Measurements from ENCODE around the gene LAG3.

LAG3 gene

DNA sequence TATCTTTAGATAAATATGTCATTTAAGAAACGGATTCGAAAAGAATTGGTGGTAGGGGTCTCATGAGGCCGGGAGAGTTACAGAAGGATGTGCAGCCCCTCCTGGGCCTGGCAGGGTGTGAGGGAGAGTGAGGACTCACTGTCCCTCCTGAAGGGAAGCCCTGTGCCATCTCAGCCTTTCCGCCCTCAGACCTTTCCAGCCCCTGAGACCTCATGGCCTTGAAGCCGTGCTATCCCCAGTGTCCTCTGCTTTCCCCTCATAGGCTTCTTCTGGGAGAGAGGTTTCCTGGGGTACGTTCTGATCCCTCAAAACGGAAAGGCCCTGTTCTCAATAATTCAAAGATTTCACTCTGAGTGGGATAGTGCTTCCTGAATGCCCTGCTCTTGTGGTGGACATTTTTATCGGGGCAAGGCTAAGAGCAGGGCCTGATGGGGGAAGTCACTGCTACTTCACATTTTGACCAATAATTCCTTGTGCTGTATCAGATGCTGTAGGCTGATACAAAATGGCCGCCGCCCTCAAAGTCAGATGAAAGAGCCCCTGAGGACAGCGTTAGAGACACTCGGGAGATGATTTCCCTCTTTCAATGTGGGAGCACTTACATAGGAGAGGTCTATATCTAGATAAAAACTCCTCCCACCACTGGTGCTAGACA, 18.3 kb downstream of the LAG3 start:
- DNase-seq = peak; percentile 40

DNA sequence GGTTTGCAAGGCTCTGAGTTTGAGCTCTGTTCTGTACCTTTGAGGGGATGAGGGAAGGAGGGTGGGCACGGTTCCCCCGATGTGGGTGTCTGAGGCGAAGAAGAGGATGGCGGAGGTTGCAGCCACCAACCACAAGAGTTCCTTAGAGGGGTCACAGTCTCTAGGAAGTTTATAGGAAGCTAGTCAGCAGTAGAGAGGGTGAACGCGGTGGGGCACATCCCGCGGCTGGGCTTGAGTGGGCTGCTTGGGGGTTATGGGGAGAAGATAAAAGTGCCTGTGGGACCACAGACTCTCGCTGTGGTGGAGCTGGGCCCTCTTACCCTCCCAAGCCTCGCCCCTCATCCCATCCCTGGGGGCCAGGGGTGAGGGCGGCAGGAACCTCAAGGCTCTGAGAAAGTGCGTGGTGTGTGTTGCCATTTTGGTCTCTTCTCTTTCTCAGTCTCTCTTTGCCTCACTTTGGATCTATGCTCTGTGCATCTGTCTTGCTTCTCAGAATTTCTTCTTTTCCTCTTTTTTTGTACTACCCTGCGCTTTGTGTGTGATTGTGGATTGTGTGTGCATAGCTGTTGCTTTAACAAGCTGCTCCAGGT, 19.7 kb downstream of the LAG3 start:
- DNase-seq = no peak

DNA sequence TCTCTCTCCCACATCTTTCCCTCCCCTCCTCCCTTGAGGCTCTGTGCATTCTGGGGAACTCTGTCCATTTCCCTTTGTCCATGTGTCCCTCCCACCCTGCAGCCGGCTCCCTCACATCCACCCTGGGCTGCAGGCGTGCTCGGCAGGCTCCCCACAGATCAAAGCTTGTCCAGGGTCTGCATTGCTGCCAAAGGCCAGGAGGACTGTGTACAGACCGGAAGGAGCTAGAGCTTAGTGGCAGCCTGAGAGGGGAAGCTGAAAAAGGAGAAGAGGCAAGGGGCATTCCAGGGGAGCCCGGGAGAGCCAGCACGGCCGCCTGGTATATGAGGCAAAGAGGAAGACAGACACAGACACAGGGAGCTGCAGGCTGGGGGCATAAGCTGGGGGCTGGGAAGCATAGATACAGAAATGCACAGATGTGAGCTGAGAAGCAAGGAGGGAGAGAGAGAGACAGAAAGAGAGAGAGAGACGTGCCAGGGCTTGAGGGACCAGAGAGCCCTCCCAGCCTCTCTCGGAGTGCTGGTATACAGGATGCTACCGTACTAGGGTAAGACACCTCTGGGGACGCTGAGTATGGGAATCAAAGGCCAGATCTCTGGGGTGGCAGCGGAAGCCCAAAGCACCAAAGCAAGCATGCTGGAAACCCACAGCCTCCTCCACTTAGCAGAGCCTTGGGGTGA, 20.3 kb downstream of the LAG3 start:
- peak; percentile 28 for DNase-seq

DNA sequence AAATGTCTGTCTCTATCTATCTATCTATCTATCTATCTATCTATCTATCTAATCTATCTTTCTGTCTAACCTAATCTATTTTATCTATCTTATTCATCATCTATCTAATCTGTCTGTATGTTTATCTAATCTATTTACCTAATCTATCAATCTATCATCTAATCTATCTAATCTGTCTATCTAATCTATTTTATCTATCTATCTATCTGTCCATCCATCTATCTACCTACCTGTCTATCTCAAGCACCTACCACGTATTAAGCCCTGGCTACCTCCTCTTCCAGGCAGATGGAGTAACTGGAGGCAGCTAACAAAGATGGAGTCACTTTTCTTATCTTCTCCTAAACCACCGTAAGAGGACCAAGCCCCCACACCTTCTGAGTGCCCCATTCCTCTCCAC, 22.8 kb downstream of the LAG3 start:
- DNase-seq = no peak

DNA sequence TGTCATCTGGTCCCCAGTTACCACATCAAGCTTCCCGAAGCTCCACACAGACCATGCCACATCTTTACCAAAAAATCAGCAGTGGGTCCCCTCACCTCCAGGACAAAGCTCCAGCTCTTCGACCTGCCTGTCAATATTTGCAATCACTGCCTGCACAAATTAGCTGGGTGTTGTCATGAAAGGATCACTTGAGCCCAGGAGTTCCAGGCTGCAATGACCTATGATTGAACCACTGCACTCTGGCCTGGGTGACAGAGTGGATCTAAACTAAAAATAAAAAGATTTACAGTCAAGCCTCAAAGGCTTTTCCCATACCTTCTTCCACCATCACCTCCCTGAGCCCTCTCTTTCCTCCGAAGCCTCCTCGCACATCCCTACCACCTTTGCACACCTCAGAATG, 24.3 kb downstream of the LAG3 start:
- DNase-seq = no peak

DNA sequence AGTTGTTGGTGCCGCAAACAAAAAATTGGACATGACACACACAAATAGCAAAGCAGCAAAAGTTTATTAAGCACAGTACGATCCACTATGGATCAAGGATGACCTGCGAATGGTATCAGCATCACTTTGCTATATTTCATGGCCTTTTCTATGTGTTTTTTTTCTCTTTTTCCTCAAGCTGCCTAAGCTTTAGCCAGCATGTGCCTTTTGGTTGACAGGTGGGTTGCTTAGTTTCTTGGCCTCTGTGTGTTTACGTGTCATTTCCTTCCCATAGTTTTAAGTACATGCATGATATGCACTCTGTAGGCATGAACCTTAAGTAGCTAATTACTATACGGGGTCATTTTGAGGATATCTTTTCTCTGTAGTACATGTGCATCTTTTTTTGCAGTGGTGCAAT, 26.8 kb downstream of the LAG3 start:
- no peak for DNase-seq

DNA sequence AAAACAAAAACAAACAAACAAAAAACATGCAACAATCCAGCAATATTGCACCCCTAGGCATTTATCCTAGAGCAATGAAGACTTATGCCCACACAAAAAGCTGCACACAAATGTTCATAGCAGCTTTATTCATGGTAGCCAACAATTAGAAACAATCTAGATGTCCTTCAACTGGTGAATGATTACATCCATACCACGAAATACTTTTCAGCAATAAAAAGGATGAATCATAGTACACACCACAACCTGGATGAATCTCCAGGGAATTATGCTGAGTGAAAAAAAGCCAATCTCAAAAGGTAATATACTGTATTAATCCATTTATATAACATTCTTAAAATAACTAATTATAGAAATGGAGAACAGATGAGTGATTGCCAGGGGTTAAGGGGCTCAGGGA, 34.9 kb downstream of the LAG3 start:
- no peak for DNase-seq

DNA sequence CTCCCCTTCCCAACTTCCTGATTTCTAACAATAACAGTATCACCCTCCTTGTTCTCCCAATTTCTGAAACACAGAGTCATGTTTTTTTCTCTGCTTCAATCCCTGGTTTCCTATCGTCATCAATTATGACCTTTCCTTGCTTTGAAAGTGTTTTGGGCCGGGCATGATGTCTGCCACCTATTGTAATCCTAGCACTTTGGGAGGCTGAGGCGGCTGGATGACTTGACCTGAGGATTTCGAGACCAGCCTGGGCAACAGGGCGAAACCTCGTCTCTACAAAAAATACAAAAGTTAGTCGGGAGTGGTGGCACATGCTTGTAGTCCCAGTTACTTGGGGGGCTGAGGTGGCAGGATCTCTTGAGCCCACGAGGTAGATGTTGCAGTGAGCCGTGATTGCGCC, 36.7 kb downstream of the LAG3 start:
- no peak for DNase-seq

DNA sequence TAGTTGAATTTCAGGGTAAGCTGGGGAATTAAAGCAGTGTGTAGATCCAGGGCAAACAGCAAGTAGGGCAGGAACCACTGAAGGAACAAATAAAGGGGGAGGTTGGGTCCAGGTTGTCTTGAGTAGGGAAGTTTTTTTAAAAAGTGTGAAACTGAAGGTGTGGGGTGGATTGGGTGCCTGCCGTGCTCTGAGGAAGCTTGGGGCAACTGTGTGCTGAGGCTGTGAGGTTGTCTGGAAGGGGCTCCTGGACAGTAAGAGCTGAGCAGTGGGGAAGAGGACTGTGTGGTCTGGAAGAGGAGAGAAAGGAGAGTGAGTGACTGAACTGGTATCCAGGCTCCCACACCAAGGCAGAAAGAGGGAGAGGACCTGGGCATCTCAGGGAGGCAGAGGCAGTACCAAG, 38.4 kb downstream of the LAG3 start:
- DNase-seq = no peak

DNA sequence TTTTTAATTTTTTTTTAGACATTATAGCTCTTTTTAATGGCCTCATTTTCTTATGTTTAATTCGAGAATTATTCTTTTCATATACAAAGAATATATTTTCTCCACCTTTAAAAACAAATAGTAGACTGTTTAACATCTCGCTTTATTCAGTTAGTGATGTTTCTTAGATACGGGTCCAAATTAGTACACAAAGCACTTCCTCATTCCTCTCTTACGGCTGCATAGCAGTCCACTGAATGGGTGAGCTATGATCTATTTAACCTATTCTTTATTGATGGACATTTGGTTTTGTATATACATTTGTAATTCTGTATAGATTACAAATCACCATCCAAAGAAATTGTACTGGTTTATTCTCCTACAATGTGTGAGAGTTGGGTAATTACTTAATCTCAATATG, 41.0 kb downstream of the LAG3 start:
- DNase-seq = no peak

DNA sequence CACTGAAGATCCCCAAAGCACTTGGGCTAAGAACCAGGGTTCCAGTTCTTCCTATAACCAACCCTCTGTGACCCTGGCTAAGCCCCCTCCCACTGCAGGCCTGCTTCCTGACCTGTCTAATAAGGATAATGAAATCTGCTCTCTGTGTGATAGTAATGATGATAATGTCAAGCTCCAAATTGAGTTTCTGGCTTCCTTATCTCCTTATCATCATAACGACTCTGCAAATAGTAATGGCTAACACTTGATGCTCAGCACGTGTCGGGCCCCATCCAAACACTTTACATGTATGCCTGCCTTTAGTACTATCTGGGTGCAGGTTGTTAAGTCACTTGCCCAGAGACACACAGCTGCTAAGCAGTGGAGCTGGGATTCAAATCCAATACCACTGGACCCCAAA, 44.3 kb downstream of the LAG3 start:
- DNase-seq = no peak

DNA sequence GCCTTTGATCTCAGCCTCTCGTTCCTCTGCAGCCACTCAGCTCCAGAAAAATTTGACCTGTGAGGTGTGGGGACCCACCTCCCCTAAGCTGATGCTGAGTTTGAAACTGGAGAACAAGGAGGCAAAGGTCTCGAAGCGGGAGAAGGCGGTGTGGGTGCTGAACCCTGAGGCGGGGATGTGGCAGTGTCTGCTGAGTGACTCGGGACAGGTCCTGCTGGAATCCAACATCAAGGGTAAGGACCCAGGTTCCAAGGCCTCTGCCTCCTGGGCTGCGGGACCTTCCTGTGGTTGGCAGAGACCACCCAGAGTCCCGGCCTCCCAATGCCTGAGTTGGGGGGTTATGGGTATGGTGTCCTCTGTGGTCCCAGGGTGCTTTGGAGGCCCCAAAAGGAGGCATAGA, 44.8 kb downstream of the LAG3 start:
- no peak for DNase-seq

DNA sequence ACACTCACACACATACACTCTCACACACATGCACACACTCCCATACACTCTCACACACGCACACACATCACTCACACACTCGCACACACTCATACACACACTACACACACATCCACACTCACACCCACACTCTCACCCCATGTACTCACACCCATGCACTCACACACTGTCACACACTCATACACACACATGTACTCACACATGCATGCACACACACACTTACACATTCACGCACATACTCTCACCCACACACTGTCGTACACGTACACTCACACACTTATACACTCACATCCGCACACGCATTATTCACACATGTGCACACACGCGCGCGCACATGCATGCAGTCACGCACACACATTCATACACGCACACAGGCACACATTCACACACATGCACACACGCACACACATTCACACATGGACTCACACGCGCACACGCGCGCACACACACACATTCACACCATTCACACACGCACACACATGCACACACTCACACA, 45.4 kb downstream of the LAG3 start:
- no peak for DNase-seq

DNA sequence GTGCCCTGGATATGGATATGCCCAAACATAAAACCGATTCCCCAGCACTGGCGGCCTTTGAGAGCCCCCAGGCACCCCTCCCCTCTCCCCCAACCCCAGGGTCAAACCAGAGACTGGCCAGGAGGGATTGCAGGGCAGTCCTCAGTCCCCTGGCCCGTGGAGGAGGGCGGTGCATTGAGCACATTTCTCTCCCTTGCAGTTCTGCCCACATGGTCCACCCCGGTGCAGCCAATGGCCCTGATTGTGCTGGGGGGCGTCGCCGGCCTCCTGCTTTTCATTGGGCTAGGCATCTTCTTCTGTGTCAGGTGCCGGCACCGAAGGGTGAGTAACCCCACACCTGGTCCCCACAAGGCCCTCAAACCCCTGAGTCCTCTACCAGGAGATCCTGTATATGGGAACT, 45.9 kb downstream of the LAG3 start:
- DNase-seq = no peak

DNA sequence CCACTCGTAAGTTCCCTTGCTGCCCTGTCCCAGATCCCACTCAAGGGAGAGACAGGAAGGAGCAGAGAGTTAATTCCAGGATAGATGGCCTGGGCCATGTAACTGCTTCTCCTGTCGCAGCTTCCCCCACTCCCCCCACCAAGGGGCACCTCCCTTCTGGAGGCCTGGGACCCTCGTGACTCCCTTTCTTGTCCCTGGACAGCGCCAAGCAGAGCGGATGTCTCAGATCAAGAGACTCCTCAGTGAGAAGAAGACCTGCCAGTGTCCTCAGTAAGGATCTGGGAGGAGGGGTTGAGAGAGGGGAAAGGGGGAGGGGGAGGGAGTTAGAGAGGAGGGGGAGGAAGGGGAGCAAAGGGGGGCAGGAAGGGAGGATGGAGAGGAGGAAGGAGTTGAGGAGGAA, 46.3 kb downstream of the LAG3 start:
- no peak for DNase-seq

DNA sequence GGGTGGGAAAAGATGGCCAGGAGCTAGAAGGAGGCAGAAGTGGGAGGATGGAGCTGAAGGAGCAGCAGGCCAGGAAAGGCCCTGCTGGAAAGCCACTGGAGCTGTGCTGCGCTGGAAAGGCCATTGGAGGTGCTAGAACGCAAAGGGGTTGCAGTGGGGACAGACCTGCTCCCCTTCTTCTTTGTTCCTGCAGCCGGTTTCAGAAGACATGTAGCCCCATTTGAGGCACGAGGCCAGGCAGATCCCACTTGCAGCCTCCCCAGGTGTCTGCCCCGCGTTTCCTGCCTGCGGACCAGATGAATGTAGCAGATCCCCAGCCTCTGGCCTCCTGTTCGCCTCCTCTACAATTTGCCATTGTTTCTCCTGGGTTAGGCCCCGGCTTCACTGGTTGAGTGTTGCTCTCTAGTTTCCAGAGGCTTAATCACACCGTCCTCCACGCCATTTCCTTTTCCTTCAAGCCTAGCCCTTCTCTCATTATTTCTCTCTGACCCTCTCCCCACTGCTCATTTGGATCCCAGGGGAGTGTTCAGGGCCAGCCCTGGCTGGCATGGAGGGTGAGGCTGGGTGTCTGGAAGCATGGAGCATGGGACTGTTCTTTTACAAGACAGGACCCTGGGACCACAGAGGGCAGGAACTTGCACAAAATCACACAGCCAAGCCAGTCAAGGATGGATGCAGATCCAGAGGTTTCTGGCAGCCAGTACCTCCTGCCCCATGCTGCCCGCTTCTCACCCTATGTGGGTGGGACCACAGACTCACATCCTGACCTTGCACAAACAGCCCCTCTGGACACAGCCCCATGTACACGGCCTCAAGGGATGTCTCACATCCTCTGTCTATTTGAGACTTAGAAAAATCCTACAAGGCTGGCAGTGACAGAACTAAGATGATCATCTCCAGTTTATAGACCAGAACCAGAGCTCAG, 47.0 kb downstream of the LAG3 start:
- DNase-seq = no peak

DNA sequence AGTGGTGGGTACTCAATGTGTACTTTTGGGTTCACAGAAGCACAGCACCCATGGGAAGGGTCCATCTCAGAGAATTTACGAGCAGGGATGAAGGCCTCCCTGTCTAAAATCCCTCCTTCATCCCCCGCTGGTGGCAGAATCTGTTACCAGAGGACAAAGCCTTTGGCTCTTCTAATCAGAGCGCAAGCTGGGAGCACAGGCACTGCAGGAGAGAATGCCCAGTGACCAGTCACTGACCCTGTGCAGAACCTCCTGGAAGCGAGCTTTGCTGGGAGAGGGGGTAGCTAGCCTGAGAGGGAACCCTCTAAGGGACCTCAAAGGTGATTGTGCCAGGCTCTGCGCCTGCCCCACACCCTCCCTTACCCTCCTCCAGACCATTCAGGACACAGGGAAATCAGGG, 47.8 kb downstream of the LAG3 start:
- no peak for DNase-seq

DNA sequence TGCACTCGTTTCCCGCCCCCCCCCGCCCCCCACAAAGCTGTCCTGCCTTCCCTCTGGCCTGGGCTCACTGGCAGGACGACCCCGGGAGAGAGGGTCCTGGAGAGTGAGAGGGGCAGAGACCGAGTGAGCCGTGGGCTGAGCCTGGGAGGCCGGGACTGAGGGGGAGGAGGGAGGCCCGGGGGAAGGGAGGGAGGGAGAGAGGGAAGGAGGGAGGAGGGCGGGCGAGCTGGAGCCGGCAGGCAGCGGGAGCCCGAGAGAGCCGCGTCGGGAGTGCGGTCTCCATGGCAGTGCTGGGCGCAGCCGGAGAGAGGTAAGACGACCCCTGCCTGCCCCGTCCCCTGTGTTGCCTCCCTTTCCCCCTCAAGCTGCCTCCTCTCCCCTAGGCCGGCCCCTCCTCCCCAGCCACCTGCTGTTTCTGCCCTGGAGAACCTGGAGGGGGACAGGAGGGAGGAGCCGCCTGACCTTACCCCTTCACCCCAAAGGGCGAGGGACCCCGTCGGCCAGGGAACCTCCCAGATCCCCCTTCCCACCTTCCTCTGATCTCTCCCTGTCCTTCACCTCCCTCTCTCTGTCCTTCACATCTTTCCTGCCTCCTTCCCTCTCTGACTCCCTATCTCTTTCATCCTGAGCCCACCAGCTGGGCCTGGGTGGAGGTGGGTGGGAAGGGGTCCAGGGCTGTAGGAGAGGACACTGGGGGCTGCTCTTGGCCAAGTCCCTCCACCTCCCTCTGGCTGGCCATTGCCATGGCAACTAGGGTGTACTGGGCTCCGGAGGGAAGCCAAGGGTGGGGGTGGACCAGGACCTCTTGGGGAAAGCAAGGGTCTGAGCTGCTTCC, 49.5 kb downstream of the LAG3 start, which contains the start of gene GPR162:
Gene GPR162, plus strand, starts transcription at position 231 of the 835 bp plus-strand sequence. CDS start 2,078 bp downstream, outside the sequence.
- DNase-seq = no peak

DNA sequence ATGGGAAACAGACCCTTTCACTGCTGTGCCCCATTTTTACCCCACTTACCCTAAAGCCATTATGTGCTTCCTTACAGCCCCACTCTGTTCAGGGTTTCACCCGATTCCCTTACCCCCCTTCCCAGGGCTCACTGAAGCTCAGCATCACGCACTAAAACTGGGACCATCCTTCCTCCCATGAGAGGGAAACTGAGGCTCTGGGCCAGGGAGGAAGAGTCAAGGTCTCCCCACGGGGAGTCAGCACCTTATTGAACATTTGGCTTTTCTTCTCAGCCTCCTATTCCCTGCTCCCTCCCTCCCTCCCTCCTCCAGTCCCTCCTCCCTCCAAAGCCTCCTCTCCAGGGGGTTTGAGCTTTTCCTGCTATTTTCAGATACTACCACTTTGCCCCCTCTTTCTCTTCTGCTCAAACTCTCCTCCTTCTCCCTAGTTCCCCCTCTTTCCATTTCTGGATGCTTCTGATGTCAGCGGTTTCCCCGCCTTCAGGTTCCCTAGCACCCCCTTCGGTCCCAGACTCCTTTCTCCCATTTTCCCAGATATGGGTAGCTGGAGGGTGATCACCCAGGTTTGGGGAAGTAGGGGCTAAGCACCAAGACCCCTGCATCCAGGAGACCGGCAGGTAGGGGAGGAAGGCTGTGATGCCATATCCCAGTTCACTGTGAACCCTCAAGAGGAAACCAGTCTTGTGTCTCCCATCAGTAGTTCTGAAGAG, 50.3 kb downstream of the LAG3 start:
- DNase-seq = no peak

DNA sequence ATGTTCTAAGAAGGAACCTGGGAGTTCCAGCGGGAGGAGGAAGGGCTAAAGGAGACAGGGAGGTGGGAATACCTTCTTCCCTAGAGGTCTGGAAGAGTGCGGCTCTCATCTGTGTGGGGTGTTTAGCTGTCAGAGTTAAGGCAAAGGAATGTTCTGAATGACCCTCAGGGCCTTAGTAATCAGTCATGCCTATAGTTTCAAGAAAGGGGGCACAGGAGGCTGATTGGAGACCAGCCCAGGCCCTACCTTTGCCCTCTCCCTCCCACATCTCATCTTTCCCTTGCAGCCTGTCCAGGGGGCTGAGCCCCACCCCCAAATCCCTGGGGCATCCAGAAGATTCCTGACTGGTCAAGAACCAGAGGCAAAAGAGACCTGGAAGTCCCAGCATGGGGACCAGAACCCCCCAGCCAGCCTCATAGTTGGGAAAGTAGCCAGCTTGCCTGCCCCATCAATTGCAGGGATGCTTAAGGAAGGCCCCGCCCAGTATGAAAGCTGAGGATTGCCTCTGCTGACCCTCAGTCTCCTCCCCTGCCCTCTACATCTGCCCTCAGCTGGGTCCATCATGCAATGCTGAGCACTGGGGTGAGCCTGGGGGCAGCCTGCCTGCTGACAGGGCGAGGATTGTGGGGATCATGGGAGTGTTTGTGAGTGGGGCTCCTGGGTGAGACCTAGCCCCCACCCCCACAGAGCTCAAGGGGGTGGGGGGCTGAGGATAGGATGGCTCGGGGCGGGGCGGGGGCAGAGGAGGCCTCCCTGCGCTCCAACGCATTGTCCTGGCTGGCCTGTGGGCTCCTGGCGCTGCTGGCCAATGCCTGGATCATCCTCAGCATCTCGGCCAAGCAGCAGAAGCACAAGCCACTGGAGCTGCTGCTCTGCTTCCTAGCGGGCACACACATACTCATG, 51.1 kb downstream of the LAG3 start:
- DNase-seq = no peak
